GM19025 (cell line): ENCODE results near the gene RBM12.

Experiments used
- ATAC-seq: cut with Tn5 transposase; IDR thresholded peaks from one replicate; pipeline ENCODE4 v1.9.1; 2021; ENCODE audit warnings: mild to moderate bottlenecking, low read depth, moderate library complexity; ENCODE audit not compliant: unreplicated experiment

The RBM12 gene

GRCh38 chr20:35602851-35603495 is 61.7 kb downstream of the RBM12 start:
- ATAC-seq = no peak

GRCh38 chr20:35601990-35602389 is 62.7 kb downstream of the RBM12 start:
- no peak for ATAC-seq

GRCh38 chr20:35600993-35601973 is 63.4 kb downstream of the RBM12 start:
- peak; percentile 72 for ATAC-seq

- no peak for ATAC-seq
These were observed 64.3 kb downstream of the RBM12 start for GRCh38 chr20:35600176-35600992.

- no peak for ATAC-seq
These were observed 65.0 kb downstream of the RBM12 start for GRCh38 chr20:35599776-35600120.
